NT2/D1 (cell line): ENCODE measurements around the gene WNT5B.

ENCODE experiments used
- SUZ12 ChIP-seq: IDR thresholded peaks from 2 replicates; pipeline ENCODE4 v1.6.1; 2011; ENCODE audit not compliant: insufficient read length, insufficient read depth; ENCODE audit errors: extremely low read depth
- YY1 ChIP-seq: IDR thresholded peaks from 2 replicates; pipeline ENCODE4 v1.6.1; 2011; ENCODE audit not compliant: insufficient read length, insufficient read depth
- ZNF274 ChIP-seq: IDR thresholded peaks from 2 replicates; pipeline ENCODE4 v1.6.1; 2011; ENCODE audit warnings: mild to moderate bottlenecking, low read depth, low read length

DNA sequence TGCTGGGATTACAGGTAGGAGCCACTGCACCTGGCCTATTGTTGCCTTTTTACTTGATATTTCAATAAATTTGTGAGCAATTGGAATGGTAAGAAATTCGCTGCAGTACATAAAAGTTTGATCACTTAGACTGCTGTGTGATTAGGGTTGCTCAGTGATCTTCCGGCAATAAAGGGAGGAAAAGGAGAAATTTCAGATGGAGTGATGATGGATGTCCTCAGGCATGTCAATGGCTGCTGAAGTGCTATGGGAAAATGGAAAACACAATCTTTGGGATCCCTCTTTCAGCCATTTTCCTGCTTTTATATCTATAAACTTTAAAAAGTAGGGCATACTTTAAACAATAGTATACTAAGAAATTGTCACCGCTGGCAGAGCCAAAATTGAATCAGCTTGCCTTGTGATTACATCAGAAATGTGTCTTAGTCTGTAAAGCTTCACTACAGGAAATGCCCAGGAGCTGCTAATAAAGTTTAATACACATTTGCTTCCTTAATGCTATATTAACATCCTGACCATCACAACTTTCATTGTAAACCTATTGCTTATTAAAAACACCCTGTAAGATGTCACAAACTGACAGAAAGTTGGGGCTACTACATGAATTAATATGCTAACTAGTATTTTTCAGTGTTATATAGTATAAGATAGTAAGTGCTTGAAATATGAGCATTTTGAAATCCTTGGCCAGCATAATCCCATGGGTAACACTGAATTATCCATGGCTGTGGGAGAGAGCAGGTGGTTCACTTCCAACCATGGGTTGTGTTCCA lies 20.9 kb upstream of the WNT5B start:
- TF ChIP-seq SUZ12 (no peak), YY1 (no peak), ZNF274 (no peak)
